Measurements from ENCODE around the gene ATF7. TPM values are rescaled to one million over a fixed set of nuclear protein-coding genes. Genes with fewer than 3 reads are reported as not detected.

The ATF7 gene
- total and polyA plus RNA-seq, 2 donors (not counting 1 experiment from before 2014, with no cell fraction given) = 15.7 to 42.2 TPM

- CTCF ChIA-PET = interaction anchor here (2.6 to 3.6 kb wide), 2 partner anchors 8 to 26 kb away, joined by 12 to 29 read pairs; no protein-coding TSS in a partner anchor
- intact Hi-C loops (cut with micrococcal nuclease) = no loop called here
- 87% methylated on average over 6 of the region's 9 CpGs for WGBS (ENCODE audit: insufficient coverage)
These were observed 142.8 kb downstream of the ATF7 start for GRCh38 chr12:53483225-53483978.

More at GRCh38 chr12:53483225-53483978, 142.8 kb downstream of the ATF7 start:
- no peak for ATAC-seq (ENCODE audit: low read depth)
- H3K9ac ChIP-seq (ENCODE audit: low read length) = no peak overlapping the region
- no peaks in the 10 kb centered on the region for H3K27me3 Mint-ChIP-seq
- DNase-seq = peak; percentile 46
- TF ChIP-seq EZH2 (IDR thresholded peaks at IDR 0.05; ENCODE audit: borderline replicate concordance, insufficient read depth, low read depth, low read length, poor library complexity, severe bottlenecking) = no peak
- TF ChIP-seq, protein P1, sequence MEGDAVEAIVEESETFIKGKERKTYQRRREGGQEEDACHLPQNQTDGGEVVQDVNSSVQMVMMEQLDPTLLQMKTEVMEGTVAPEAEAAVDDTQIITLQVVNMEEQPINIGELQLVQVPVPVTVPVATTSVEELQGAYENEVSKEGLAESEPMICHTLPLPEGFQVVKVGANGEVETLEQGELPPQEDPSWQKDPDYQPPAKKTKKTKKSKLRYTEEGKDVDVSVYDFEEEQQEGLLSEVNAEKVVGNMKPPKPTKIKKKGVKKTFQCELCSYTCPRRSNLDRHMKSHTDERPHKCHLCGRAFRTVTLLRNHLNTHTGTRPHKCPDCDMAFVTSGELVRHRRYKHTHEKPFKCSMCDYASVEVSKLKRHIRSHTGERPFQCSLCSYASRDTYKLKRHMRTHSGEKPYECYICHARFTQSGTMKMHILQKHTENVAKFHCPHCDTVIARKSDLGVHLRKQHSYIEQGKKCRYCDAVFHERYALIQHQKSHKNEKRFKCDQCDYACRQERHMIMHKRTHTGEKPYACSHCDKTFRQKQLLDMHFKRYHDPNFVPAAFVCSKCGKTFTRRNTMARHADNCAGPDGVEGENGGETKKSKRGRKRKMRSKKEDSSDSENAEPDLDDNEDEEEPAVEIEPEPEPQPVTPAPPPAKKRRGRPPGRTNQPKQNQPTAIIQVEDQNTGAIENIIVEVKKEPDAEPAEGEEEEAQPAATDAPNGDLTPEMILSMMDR (IDR thresholded peaks at IDR 0.05) = no peak
- peak overlapping the region; percentile 70 for H3K27ac Mint-ChIP-seq
- no peak overlapping the region for H3K4me2 ChIP-seq (replicated peaks; ENCODE audit: low read depth, low read length, poor library complexity, severe bottlenecking)
- no peaks in the 10 kb centered on the region for H3K79me2 ChIP-seq (ENCODE audit: control insufficient read depth, insufficient read depth, low read length)
- H3K4me3 Mint-ChIP-seq = no peak overlapping the region
- H3K9me3 ChIP-seq (ENCODE audit: control extremely low read depth in 1 of 3, control insufficient read depth in 2 of 3, insufficient read depth in 1 of 3, low read length in 2 of 3) = no peaks in the 10 kb centered on the region
- H3K4me1 Mint-ChIP-seq = peaks cover 4% of the 10 kb centered on the region
- no peaks in the 10 kb centered on the region for H3K9me3 Mint-ChIP-seq (ENCODE audit: insufficient read depth)
- H3K4me1 ChIP-seq (ENCODE audit: control insufficient read depth in 2 of 2, insufficient read depth in 2 of 2, low read length in 2 of 2) = no peaks in the 10 kb centered on the region
- peaks cover 0 to 64% of the 10 kb centered on the region in 2 experiments for H3K36me3 ChIP-seq (replicated peaks in 1 of 2; ENCODE audit: control extremely low read depth in 1 of 2, control insufficient read depth in 1 of 2, extremely low read depth in 1 of 2, insufficient read depth in 2 of 2, low read length in 1 of 2)
- H3K4me3 ChIP-seq (ENCODE audit: control extremely low read depth in 1 of 5, extremely low read depth in 1 of 5, insufficient read depth in 1 of 5, low read depth in 2 of 5, low read length in 4 of 5) = no peak overlapping the region
- no peaks in the 10 kb centered on the region for H3K27me3 ChIP-seq (replicated peaks in 1 of 4; ENCODE audit: control extremely low read depth in 1 of 4, control insufficient read depth in 3 of 4, insufficient read depth in 4 of 4, low read length in 3 of 4)
- H4K20me1 ChIP-seq (ENCODE audit: control insufficient read depth, insufficient read depth, low read length, poor library complexity, severe bottlenecking) = peaks cover 44% of the 10 kb centered on the region
- H2AFZ ChIP-seq (ENCODE audit: insufficient read depth, low read depth, low read length, poor library complexity, severe bottlenecking) = no peak overlapping the region
- POLR2A ChIA-PET = interaction anchor here (1.1 kb wide), 1 partner anchor 18 kb away, joined by 3 read pairs; the partner anchor contains the start of gene TARBP2
- peak overlapping the region in 1 of 2 donors; percentile 25 for H3K27ac ChIP-seq (ENCODE audit: low read length in 2 of 2)

Measured in B cell (primary cell).